ENCODE measurements around the gene OSBPL8.
"Not testable (repeated sequence)": the region's sequence is repeated elsewhere in the genome, so short reads cannot be mapped to it uniquely, and the experiment has no call there.

The OSBPL8 gene

GRCh38 chr12:76478045-76478444 is 81.5 kb downstream of the OSBPL8 start:
- no peak for DNase-seq (ENCODE audit: low read depth in 2 of 3, low spot score in 2 of 3)

- DNase-seq (ENCODE audit: low read depth in 2 of 3, low spot score in 2 of 3): not testable (repeated sequence)
Observed at GRCh38 chr12:76472862-76473261, 86.7 kb downstream of the OSBPL8 start.

GRCh38 chr12:76471579-76471978 is 88.0 kb downstream of the OSBPL8 start:
- DNase-seq (ENCODE audit: low read depth in 2 of 3, low spot score in 2 of 3): no peak

GRCh38 chr12:76470028-76470939 is 89.3 kb downstream of the OSBPL8 start:
- DNase-seq (ENCODE audit: low read depth in 2 of 3, low spot score in 2 of 3): no peak

- no peak for DNase-seq (ENCODE audit: low read depth in 2 of 3, low spot score in 2 of 3)
Observed at GRCh38 chr12:76464631-76465166, 94.9 kb downstream of the OSBPL8 start.

GRCh38 chr12:76462668-76463224 is 96.8 kb downstream of the OSBPL8 start:
- no peak for DNase-seq (ENCODE audit: low read depth in 2 of 3, low spot score in 2 of 3)

- DNase-seq (ENCODE audit: low read depth in 2 of 3, low spot score in 2 of 3): no peak
Observed at GRCh38 chr12:76460807-76461206, 98.8 kb downstream of the OSBPL8 start.

- DNase-seq (ENCODE audit: low read depth in 2 of 3, low spot score in 2 of 3): no peak
Observed at GRCh38 chr12:76457818-76458217, 101.8 kb downstream of the OSBPL8 start.

- no peak for DNase-seq (ENCODE audit: low read depth in 2 of 3, low spot score in 2 of 3)
Observed at GRCh38 chr12:76457010-76457409, 102.6 kb downstream of the OSBPL8 start.

- no peak for DNase-seq (ENCODE audit: low read depth in 2 of 3, low spot score in 2 of 3)
Observed at GRCh38 chr12:76455582-76456345, 103.8 kb downstream of the OSBPL8 start.

- DNase-seq (ENCODE audit: low read depth in 2 of 3, low spot score in 2 of 3): no peak
Observed at GRCh38 chr12:76451528-76451927, 108.0 kb downstream of the OSBPL8 start.

GRCh38 chr12:76450690-76451089 is 108.9 kb downstream of the OSBPL8 start:
- no peak for DNase-seq (ENCODE audit: low read depth in 2 of 3, low spot score in 2 of 3)

- no peak for DNase-seq (ENCODE audit: low read depth in 2 of 3, low spot score in 2 of 3)
Observed at GRCh38 chr12:76449993-76450392, 109.6 kb downstream of the OSBPL8 start.

GRCh38 chr12:76449583-76449982 is 110.0 kb downstream of the OSBPL8 start:
- DNase-seq (ENCODE audit: low read depth in 2 of 3, low spot score in 2 of 3): no peak

- no peak for DNase-seq (ENCODE audit: low read depth in 2 of 3, low spot score in 2 of 3)
Observed at GRCh38 chr12:76449016-76449415, 110.6 kb downstream of the OSBPL8 start.

- no peak for DNase-seq (ENCODE audit: low read depth in 2 of 3, low spot score in 2 of 3)
Observed at GRCh38 chr12:76446090-76446489, 113.5 kb downstream of the OSBPL8 start.

GRCh38 chr12:76445462-76445861 is 114.1 kb downstream of the OSBPL8 start:
- DNase-seq (ENCODE audit: low read depth in 2 of 3, low spot score in 2 of 3): no peak

- DNase-seq (ENCODE audit: low read depth in 2 of 3, low spot score in 2 of 3): no peak
Observed at GRCh38 chr12:76444408-76444984, 115.1 kb downstream of the OSBPL8 start.

- DNase-seq (ENCODE audit: low read depth in 2 of 3, low spot score in 2 of 3): no peak
Observed at GRCh38 chr12:76441016-76441415, 118.6 kb downstream of the OSBPL8 start.

- DNase-seq (ENCODE audit: low read depth in 2 of 3, low spot score in 2 of 3): no peak
Observed at GRCh38 chr12:76432733-76433132, 126.8 kb downstream of the OSBPL8 start.

- no peak for DNase-seq (ENCODE audit: low read depth in 2 of 3, low spot score in 2 of 3)
Observed at GRCh38 chr12:76428117-76428516, 131.5 kb downstream of the OSBPL8 start.

All from activated CD8-positive, alpha-beta memory T cell treated with anti-CD3 and anti-CD28 coated beads for 48 hours (primary cell).